OCI-LY3 (cell line): ENCODE results near the gene TUBA4B.

Experiments used
- EZH2phosphoT487 ChIP-seq: fragments of 200-600 bp; shearing (Covaris generic); IDR thresholded peaks from 2 replicates; pipeline ENCODE4 v1.6.1; 2018; ENCODE audit warnings: antibody characterized with exemption, mixed run types, low read depth
- TF ChIP-seq, protein P1 (sequence below): fragments of 200-600, 300-600 bp; sonication (generic); IDR thresholded peaks from 2 replicates; pipeline ENCODE4 v1.5.1; 2014; ENCODE audit warnings: antibody characterized with exemption, low read length, low read depth

DNA sequence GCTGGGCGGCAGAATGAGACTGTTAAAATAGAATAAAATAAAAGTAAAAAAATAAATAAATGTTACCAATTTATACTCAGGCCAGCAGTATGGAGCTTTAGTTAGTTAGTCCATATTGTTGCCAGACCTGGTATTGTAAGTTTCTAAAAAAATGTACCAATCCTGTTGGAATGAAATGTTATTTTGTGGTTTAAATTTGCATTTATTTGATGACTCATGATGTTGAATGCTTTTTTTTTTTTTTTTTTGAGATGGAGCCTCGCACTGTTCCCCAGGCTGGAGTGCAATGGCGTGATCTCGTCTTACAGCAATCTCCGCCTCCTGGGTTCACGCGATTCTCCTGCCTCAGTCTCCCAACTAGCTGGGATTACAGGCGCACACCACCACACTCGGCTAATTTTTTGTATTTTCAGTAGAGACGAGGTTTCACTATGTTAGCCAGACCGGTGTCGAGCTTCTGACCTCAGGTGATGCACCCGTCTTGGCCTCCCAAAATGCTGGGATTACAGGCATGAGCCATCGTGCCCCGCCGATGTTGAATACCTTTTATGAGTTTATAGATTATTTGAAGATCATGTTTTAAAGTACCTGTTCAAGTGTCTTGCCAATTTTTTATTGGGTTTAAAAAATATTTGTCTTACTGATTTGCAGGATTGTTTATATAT lies 61.9 kb downstream of the TUBA4B start:
- TF ChIP-seq, protein P1, sequence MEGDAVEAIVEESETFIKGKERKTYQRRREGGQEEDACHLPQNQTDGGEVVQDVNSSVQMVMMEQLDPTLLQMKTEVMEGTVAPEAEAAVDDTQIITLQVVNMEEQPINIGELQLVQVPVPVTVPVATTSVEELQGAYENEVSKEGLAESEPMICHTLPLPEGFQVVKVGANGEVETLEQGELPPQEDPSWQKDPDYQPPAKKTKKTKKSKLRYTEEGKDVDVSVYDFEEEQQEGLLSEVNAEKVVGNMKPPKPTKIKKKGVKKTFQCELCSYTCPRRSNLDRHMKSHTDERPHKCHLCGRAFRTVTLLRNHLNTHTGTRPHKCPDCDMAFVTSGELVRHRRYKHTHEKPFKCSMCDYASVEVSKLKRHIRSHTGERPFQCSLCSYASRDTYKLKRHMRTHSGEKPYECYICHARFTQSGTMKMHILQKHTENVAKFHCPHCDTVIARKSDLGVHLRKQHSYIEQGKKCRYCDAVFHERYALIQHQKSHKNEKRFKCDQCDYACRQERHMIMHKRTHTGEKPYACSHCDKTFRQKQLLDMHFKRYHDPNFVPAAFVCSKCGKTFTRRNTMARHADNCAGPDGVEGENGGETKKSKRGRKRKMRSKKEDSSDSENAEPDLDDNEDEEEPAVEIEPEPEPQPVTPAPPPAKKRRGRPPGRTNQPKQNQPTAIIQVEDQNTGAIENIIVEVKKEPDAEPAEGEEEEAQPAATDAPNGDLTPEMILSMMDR, result no peak
- no peak for TF ChIP-seq EZH2phosphoT487
